Naive thymus-derived CD8-positive, alpha-beta T cell (primary cell): ENCODE measurements around the gene MESP1. TPM values are rescaled to one million over a fixed set of nuclear protein-coding genes. Genes with fewer than 3 reads are reported as not detected.
"Not testable (repeated sequence)": the region's sequence is repeated elsewhere in the genome, so short reads cannot be mapped to it uniquely, and the experiment has no call there.

Experiments
- ATAC-seq, 2 donors: fragments of 150-1000 bp; cut with Tn5 transposase in 1 of 2; sonication (Bioruptor Pico), chemical (Tn5 transposase) in 1 of 2; 1 replicate in 1 of 2; 2 replicates in 1 of 2; pipeline ENCODE4 v1.10.0; 2021; ENCODE audit warnings: mild to moderate bottlenecking in 2 of 2, moderate library complexity in 2 of 2
- POLR2A ChIA-PET: fragments of 350-600 bp; sonication (Branson Sonifier 250); formaldehyde crosslinking; loops from one replicate; lab custom pipeline; 2021; ENCODE audit warnings: antibody characterized with exemption; lab: Charles Lee
- DNase-seq, 10 donors: peaks; one replicate each; pipeline versions ENCODE4 v3.0.0 to v3.0.0-alpha.2; 2020 to 2022
- H3K27ac Mint-ChIP-seq, 10 donors: one replicate each; pipeline ENCODE4 v1.8.0; 2020 to 2022; ENCODE audit warnings: mild to moderate bottlenecking in 10 of 10, mixed read lengths in 10 of 10, moderate library complexity in 4 of 10, inconsistent platforms in 1 of 10
- H3K27me3 Mint-ChIP-seq, 5 donors: one replicate each; pipeline ENCODE4 v1.8.0; 2021 to 2022; ENCODE audit warnings: mixed read lengths in 5 of 5
- H3K36me3 Mint-ChIP-seq, 3 donors: one replicate each; pipeline ENCODE4 v1.8.0; 2020 to 2022; ENCODE audit warnings: mixed read lengths in 3 of 3, mild to moderate bottlenecking in 2 of 3, inconsistent platforms in 1 of 3
- H3K4me1 Mint-ChIP-seq, 4 donors: one replicate each; pipeline ENCODE4 v1.8.0; 2021 to 2022; ENCODE audit warnings: mixed read lengths in 4 of 4
- H3K4me3 Mint-ChIP-seq, 10 donors: one replicate each; pipeline ENCODE4 v1.8.0; 2020 to 2022; ENCODE audit warnings: mild to moderate bottlenecking in 10 of 10, mixed read lengths in 10 of 10, moderate library complexity in 6 of 10, inconsistent platforms in 1 of 10
- H3K9me3 Mint-ChIP-seq, 9 donors: one replicate each; pipeline ENCODE4 v1.8.0; 2020 to 2022; ENCODE audit warnings: mixed read lengths in 9 of 9, mild to moderate bottlenecking in 3 of 9, inconsistent platforms in 1 of 9, moderate library complexity in 1 of 9
- polyA plus RNA-seq, 3 donors: library from polyadenylated mRNA; unstranded; fragments of 300-500 nt; fragmentation: Illumina TruSeq; gene quantifications; one replicate each; pipeline ENCODE4 v1.2.3, GENCODE V29; 2021
- total RNA-seq, 8 experiments: library from RNA in 2 of 8; stranded (reverse) in 2 of 8; gene quantifications; one replicate each; pipeline ENCODE4 v1.2.3 and lab custom pipeline; 2021 to 2026

The MESP1 gene
- under 1 TPM; 0.26 to 0.27 TPM for total RNA-seq
- polyA plus RNA-seq: under 1 TPM; 0.06 to 0.81 (median 0.50) TPM
- 0 to 0.45 (median 0.25) reads per million in 6 experiments for total RNA-seq (lab: John Stamatoyannopoulos, UW)

DNA sequence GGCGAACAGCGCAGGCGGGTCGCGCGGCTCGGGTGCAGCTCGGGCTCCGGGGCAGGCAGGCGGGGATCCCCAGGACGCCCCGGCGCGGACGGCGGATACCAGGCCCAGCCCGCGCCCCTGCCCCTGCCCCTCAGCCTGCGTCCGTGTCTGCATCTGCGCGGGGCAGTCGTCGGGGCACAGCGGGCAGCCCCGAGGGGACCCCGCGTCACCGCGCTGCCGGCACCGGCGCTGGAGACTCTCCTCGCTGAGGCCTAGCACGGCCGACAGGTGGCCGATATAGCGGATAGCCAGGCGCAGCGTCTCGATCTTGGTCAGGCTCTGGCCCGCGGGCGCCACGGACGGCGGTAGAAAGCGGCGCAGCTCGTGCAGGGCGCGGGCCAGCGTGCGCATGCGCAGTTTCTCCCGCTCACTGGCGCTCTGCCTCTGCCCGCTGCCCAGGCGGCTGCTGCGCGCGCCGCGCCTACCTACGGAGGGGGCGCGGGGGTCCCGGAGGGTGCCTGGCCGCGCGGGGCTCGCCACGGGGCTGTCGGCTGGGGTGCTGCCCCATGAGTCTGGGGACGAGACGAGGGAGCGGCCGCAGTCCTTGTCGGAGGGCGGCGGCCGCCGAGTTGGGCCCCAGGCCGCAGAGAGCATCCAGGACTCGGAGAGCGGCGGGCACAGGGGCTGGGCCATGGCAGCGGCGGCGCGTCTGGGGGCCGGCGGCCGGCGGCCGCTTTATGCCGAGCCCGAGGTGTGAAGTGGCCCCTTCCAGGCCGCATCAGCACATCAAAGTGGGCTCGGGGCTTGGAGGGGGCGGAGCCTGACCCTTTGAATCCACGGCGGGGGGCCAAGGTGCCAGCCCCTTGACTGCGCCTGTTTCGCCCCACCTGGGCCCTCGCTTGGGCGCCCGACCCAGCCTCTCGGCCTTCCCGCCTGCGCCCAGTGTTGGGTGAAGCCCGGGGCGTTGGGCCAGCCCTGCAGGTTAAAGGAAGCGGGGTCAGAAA lies at the start of gene MESP1:
MESP1 (minus strand) TSS at position 690 of the 983 bp plus-strand sequence; CDS start at position 672, 18 bp downstream.
- peak within 1 kb of the TSS; percentile 71 to 86 (median 80) for H3K4me3 Mint-ChIP-seq
- POLR2A ChIA-PET: interaction anchor here (1.0 kb wide), 1 partner anchor 11 kb away, joined by 3 read pairs; no protein-coding TSS in a partner anchor
- H3K27ac Mint-ChIP-seq: peak within 1 kb of the TSS in 2 of 10 donors; percentile 43 to 72

GRCh38 chr15:89799918-89800498 lies 49.0 kb upstream of the MESP1 start:
- Mint-ChIP-seq H3K9me3 (peaks cover 0 to 22% (median 10%) of the 10 kb centered on the region in 9 donors), H3K27me3 (peaks cover 1 to 15% (median 10%) of the 10 kb centered on the region in 5 donors), H3K4me1 (no peaks in the 10 kb centered on the region), H3K4me3 (no peak overlapping the region), H3K27ac (no peak overlapping the region), H3K36me3 (peaks cover 0 to 12% (median 0%) of the 10 kb centered on the region in 3 donors)
- POLR2A ChIA-PET: no interaction called here
- DNase-seq (peak in 1 of 10 donors; percentile 9), ATAC-seq (no peak)

More for the DNA sequence above, at the start of gene MESP1:
- ATAC-seq (peak; percentile 94 to 96), DNase-seq (peak; percentile 71 to 91 (median 84))
- H3K9me3 Mint-ChIP-seq: no peaks in the 10 kb centered on the region
- H3K36me3 Mint-ChIP-seq: no peaks in the 10 kb centered on the region
- peaks cover 0 to 21% (median 9%) of the 10 kb centered on the region in 5 donors for H3K27me3 Mint-ChIP-seq
- peaks cover 0 to 8% (median 6%) of the 10 kb centered on the region in 4 donors for H3K4me1 Mint-ChIP-seq

- ATAC-seq (no peak), DNase-seq (peak in 1 of 10 donors; percentile 62)
- H3K27ac Mint-ChIP-seq: peak overlapping the region in 1 of 10 donors; percentile 60
- H3K4me3 Mint-ChIP-seq: no peak overlapping the region
- H3K27me3 Mint-ChIP-seq: peaks cover 1 to 15% (median 10%) of the 10 kb centered on the region in 5 donors
- H3K36me3 Mint-ChIP-seq: peaks cover 0 to 12% (median 0%) of the 10 kb centered on the region in 3 donors
- H3K4me1 Mint-ChIP-seq: no peaks in the 10 kb centered on the region
- POLR2A ChIA-PET: no interaction called here
- peaks cover 0 to 25% (median 10%) of the 10 kb centered on the region in 9 donors for H3K9me3 Mint-ChIP-seq
Measured at GRCh38 chr15:89799011-89799911, 48.2 kb upstream of the MESP1 start.

DNA sequence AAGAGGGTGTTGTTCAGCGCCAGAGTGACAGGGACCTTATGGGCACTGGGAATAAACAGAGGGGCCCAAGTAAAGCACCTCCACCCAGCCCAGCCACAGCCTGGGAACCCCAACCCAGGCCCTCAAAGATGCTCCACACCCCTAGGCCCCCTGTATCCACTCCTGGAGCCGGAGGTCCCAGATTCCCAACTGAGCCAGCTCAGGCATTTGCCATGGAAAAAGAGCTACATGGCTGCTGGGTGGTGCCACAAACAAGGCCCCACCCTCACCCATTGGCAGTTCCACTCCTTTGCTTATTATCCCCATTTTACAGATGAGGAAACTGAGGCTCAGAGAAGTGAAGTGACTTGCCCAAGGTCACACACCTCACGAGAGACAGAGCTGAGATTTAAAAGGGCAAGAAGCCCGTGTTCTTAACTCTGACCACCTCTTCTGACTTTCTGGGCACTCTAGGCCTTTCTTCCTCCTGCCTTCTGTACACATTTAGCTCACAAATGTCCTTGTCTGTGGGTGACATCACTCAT lies 46.7 kb upstream of the MESP1 start:
- H3K27me3 Mint-ChIP-seq: peaks cover 2 to 15% (median 10%) of the 10 kb centered on the region in 5 donors
- peaks cover 0 to 25% (median 10%) of the 10 kb centered on the region in 9 donors for H3K9me3 Mint-ChIP-seq
- DNase-seq (peak in 1 of 10 donors; percentile 53), ATAC-seq (no peak)
- H3K4me1 Mint-ChIP-seq: peaks cover 0 to 2% (median 0%) of the 10 kb centered on the region in 4 donors
- peaks cover 0 to 12% (median 0%) of the 10 kb centered on the region in 3 donors for H3K36me3 Mint-ChIP-seq
- POLR2A ChIA-PET: no interaction called here
- H3K4me3 Mint-ChIP-seq: no peak overlapping the region
- H3K27ac Mint-ChIP-seq: no peak overlapping the region

DNA sequence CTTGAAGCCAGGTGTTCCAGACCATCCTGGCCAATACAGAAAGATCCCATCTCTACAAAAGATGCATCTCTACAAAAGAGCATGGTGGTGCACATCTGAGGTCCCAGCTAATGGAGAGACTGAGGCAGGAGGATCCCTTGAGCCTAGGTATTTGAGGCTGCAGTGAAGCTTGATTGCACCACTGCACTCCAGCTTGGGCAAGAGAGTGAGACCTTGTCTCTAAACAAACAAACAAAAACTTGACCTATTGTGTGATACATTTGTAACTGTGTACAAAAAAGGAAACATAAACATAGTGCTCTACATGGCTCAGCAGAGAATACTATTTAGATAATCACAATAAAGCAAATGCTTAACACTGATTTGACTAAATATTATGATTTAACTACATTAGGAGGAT lies 44.9 kb upstream of the MESP1 start:
- DNase-seq (no peak), ATAC-seq (no peak)
- H3K9me3 Mint-ChIP-seq: peaks cover 0 to 25% (median 10%) of the 10 kb centered on the region in 9 donors
- H3K36me3 Mint-ChIP-seq: peaks cover 0 to 12% (median 0%) of the 10 kb centered on the region in 3 donors
- no peak overlapping the region for H3K4me3 Mint-ChIP-seq
- POLR2A ChIA-PET: no interaction called here
- H3K4me1 Mint-ChIP-seq: peaks cover 0 to 2% (median 0%) of the 10 kb centered on the region in 4 donors
- peaks cover 0 to 2% (median 0%) of the 10 kb centered on the region in 5 donors for H3K27me3 Mint-ChIP-seq
- no peak overlapping the region for H3K27ac Mint-ChIP-seq

GRCh38 chr15:89794627-89795241 lies 43.7 kb upstream of the MESP1 start:
- ATAC-seq: no peak
- H3K27me3 Mint-ChIP-seq: peaks cover 0 to 7% (median 0%) of the 10 kb centered on the region in 5 donors
- H3K9me3 Mint-ChIP-seq: peaks cover 0 to 25% (median 9%) of the 10 kb centered on the region in 9 donors
- H3K36me3 Mint-ChIP-seq: peaks cover 0 to 12% (median 0%) of the 10 kb centered on the region in 3 donors
- no peak for DNase-seq
- no peak overlapping the region for H3K4me3 Mint-ChIP-seq
- POLR2A ChIA-PET: no interaction called here
- H3K27ac Mint-ChIP-seq: no peak overlapping the region
- H3K4me1 Mint-ChIP-seq: peaks cover 0 to 2% (median 0%) of the 10 kb centered on the region in 4 donors

GRCh38 chr15:89792106-89792805 lies 41.2 kb upstream of the MESP1 start:
- Mint-ChIP-seq H3K4me1 (peaks cover 0 to 2% (median 0%) of the 10 kb centered on the region in 4 donors), H3K27me3 (peaks cover 0 to 11% (median 5%) of the 10 kb centered on the region in 5 donors), H3K4me3 (no peak overlapping the region), H3K9me3 (peaks cover 1 to 35% (median 10%) of the 10 kb centered on the region in 9 donors), H3K36me3 (peaks cover 0 to 22% (median 0%) of the 10 kb centered on the region in 3 donors), H3K27ac (no peak overlapping the region)
- ATAC-seq: no peak
- POLR2A ChIA-PET: no interaction called here
- DNase-seq: no peak

DNA sequence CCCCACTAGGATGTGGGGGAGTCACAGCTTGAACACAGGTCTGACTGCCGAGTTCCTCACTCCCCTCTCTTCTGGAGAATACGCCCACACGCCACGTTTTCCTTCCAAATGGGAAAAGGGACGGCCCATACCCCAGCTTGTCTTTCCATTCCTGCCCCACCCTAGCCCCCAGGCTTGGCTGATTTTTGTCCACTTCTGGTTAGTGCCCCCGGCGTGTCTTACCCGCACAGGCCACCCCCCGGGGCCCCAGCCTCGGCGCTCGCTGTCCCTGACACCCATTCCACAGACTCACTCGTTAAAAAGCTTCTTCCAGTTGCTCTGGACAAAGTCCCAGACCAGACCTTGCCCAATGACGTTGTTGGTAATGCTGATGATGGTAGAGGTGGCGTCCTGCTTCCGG lies 39.6 kb upstream of the MESP1 start:
- Mint-ChIP-seq H3K27me3 (peaks cover 2 to 11% (median 5%) of the 10 kb centered on the region in 5 donors), H3K9me3 (peaks cover 1 to 22% (median 8%) of the 10 kb centered on the region in 9 donors), H3K36me3 (peaks cover 0 to 16% (median 0%) of the 10 kb centered on the region in 3 donors), H3K4me3 (no peak overlapping the region), H3K4me1 (peaks cover 0 to 2% (median 0%) of the 10 kb centered on the region in 4 donors), H3K27ac (no peak overlapping the region)
- POLR2A ChIA-PET: no interaction called here
- DNase-seq (peak in 1 of 10 donors; percentile 10), ATAC-seq (no peak)

DNA sequence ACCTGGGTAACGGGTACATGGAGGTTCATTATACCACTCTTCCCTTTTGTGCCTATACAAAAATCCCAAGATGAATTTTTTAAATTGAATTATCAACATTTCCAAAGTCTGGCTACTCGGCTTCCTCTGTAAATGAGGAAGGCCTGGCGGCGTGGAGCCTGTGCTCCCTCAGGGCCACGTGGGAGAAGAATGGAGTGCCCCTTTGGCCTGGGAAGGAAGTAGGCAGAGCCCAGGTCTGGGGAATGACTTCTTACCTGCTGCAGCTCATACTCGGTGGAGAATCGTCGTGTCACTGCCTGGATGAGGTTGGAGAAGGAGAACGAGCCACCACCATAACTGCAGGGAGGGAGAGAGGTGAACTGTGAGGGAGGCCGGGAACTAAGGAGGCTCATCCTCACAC lies 39.2 kb upstream of the MESP1 start:
- ATAC-seq (no peak), DNase-seq (no peak)
- H3K27ac Mint-ChIP-seq: peak overlapping the region in 2 of 10 donors; percentile 43 to 69
- peaks cover 1 to 17% (median 8%) of the 10 kb centered on the region in 9 donors for H3K9me3 Mint-ChIP-seq
- POLR2A ChIA-PET: interaction anchor here (0.6 kb wide), 1 partner anchor 95 kb away, joined by 3 read pairs; no protein-coding TSS in a partner anchor
- H3K36me3 Mint-ChIP-seq: peaks cover 0 to 12% (median 0%) of the 10 kb centered on the region in 3 donors
- H3K27me3 Mint-ChIP-seq: peaks cover 3 to 11% (median 7%) of the 10 kb centered on the region in 5 donors
- peaks cover 0 to 2% (median 0%) of the 10 kb centered on the region in 4 donors for H3K4me1 Mint-ChIP-seq
- H3K4me3 Mint-ChIP-seq: no peak overlapping the region

DNA sequence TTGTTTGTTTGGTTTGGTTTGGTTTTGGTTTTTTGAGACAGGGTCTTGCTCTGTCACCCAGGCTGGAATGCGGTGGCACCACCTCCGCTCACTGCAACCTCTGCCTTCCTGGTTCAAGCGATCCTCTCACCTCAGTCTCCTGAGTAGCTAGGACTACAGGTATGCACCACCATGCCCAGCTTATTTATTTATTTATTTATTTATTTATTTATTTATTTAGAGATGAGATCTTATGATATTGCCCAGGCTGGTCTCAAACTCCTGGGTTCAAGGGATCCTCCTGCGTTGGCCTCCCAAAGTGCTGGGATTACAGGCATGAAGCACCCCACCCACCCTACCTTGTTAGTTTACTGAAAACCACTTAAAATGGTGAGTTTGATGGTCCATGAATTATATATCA lies 37.5 kb upstream of the MESP1 start:
- Mint-ChIP-seq H3K36me3 (peaks cover 0 to 11% (median 0%) of the 10 kb centered on the region in 3 donors), H3K9me3 (peaks cover 0 to 12% (median 8%) of the 10 kb centered on the region in 9 donors), H3K27me3 (peaks cover 3 to 11% (median 7%) of the 10 kb centered on the region in 5 donors)
- H3K27ac Mint-ChIP-seq, ATAC-seq, POLR2A ChIA-PET, H3K4me1 Mint-ChIP-seq, DNase-seq, H3K4me3 Mint-ChIP-seq: not testable (repeated sequence)
